RWPE1 (cell line): ENCODE data around the gene MYO7A.

Experiments used
- CTCF ChIA-PET: fragments of 350-600 bp; sonication (Branson Sonifier 250); formaldehyde crosslinking; extraction: SDS; loops from one replicate; lab custom pipeline; 2021; lab: Yijun Ruan, JAX
- POLR2A ChIA-PET: fragments of 400-600 bp; formaldehyde crosslinking; extraction: SDS; loops from one replicate; lab custom pipeline; 2020; ENCODE audit warnings: antibody characterized with exemption; ENCODE audit not compliant: low non-redundant PET; lab: Yijun Ruan, JAX
- DNase-seq: peaks from one replicate; pipeline ENCODE4 v3.0.0; 2012; ENCODE audit warnings: low spot score
- H3K27ac ChIP-seq: fragments of 450-650 bp; 2 replicates; pipeline ENCODE4 v1.5.1; 2017
- TF ChIP-seq, protein P1 (sequence below): fragments of 450-650 bp; conservative IDR thresholded peaks from 2 replicates; pipeline ENCODE4 v1.5.1; 2017; ENCODE audit warnings: low read depth, mild to moderate bottlenecking

The MYO7A gene

DNA sequence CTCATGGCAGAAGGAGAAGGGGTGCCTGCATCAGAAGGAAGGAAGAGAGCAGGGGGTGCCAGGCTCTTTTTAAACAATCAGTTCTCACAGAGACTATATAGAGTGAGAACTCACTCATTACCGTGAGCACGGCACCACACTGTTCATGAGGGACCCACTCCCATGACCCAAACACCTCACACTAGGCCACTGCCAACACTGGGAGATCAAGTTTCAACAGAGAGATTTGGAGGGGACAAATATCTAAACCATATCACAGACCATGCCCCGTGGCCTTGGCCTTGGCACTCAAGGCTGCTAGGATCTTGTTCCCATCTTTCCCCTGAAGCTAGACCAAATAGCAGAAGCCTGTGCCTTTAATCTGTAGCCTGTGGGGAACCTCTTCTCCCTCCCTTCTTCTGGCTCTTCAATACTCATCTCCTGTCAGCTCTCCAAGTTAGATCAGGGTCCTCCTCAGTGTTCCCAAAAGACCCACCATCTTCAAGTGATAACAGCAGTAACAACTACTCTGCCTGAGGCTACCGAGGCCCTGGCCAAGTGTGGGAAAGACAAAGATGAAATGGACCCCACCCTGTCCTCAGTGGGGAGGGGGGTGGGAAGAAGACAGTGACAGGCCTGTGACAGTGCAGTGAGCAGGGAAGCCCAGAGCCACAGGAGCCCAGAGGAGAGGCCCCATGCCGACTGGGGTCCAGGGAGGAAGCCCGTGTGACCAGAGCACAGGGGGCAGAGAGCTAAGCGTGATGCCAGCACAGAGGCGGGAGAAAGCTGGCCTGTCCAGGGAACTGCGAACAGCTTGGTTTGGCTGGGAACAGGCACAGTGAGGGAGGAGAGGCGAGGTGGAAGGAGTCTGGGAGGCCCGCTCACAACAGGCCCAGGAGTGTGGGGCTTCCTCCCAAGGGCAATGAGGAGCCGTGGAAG, 72.6 kb downstream of the MYO7A start:
- TF ChIP-seq, protein P1, sequence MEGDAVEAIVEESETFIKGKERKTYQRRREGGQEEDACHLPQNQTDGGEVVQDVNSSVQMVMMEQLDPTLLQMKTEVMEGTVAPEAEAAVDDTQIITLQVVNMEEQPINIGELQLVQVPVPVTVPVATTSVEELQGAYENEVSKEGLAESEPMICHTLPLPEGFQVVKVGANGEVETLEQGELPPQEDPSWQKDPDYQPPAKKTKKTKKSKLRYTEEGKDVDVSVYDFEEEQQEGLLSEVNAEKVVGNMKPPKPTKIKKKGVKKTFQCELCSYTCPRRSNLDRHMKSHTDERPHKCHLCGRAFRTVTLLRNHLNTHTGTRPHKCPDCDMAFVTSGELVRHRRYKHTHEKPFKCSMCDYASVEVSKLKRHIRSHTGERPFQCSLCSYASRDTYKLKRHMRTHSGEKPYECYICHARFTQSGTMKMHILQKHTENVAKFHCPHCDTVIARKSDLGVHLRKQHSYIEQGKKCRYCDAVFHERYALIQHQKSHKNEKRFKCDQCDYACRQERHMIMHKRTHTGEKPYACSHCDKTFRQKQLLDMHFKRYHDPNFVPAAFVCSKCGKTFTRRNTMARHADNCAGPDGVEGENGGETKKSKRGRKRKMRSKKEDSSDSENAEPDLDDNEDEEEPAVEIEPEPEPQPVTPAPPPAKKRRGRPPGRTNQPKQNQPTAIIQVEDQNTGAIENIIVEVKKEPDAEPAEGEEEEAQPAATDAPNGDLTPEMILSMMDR: no peak
- POLR2A ChIA-PET: no interaction called here
- no peak overlapping the region for H3K27ac ChIP-seq
- CTCF ChIA-PET: interaction anchor here (1.0 kb wide), 1 partner anchor 8 kb away, joined by 3 read pairs; no protein-coding TSS in a partner anchor
- DNase-seq: no peak

DNA sequence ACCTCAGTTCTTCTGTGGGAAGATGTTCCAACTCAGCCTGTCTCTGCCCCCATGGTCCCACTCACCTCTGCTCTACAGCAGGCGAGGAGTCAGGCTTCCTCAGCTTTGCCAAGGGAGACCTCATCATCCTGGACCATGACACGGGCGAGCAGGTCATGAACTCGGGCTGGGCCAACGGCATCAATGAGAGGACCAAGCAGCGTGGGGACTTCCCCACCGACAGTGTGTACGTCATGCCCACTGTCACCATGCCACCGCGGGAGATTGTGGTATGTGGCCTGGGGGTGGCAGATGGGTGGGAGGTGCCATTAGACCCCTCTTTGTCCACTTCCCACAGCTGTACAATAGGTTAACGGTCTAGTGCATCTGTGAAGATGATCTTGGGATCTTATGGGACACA, 73.3 kb downstream of the MYO7A start:
- ChIA-PET CTCF (no interaction called here), POLR2A (no interaction called here)
- TF ChIP-seq, protein P1: no peak
- DNase-seq: no peak
- H3K27ac ChIP-seq: no peak overlapping the region

DNA sequence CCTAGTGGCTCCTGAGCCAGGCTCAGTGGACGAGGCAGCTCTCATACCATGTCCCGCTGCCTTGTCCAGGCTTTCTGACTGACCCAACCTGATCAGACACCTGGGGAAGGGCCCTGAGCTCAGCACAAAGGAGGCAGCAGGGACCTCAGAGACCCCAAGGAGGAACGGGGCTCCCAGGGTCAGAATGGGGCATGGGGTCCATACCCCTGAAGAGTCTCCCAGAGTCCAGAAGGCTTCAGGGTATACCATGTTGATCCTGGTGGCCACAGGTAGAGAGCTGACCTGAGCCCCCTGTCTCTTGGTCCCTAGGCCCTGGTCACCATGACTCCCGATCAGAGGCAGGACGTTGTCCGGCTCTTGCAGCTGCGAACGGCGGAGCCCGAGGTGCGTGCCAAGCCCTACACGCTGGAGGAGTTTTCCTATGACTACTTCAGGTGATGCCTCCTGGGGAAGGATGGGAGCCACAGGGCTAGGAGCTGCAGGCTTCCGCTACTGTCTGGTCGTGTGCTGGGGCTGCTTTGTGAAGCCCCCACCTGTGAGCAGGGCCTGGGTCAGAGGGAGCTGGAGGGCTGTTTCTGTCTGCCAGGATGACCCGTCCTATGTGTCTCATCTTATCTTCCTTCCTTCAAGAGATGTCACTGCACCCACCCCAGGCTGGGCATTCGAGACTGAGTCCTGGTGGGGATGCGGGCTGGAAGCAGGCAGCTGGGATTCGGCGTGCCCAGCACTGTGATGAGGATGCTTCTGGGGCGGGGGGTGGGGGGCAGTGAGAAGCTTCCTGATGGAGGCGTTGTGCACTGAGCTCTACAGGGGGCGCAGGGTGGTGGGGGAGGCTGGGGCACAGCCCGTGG, 74.2 kb downstream of the MYO7A start:
- DNase-seq: no peak
- H3K27ac ChIP-seq: no peak overlapping the region
- POLR2A ChIA-PET: no interaction called here
- TF ChIP-seq, protein P1: no peak
- CTCF ChIA-PET: no interaction called here

DNA sequence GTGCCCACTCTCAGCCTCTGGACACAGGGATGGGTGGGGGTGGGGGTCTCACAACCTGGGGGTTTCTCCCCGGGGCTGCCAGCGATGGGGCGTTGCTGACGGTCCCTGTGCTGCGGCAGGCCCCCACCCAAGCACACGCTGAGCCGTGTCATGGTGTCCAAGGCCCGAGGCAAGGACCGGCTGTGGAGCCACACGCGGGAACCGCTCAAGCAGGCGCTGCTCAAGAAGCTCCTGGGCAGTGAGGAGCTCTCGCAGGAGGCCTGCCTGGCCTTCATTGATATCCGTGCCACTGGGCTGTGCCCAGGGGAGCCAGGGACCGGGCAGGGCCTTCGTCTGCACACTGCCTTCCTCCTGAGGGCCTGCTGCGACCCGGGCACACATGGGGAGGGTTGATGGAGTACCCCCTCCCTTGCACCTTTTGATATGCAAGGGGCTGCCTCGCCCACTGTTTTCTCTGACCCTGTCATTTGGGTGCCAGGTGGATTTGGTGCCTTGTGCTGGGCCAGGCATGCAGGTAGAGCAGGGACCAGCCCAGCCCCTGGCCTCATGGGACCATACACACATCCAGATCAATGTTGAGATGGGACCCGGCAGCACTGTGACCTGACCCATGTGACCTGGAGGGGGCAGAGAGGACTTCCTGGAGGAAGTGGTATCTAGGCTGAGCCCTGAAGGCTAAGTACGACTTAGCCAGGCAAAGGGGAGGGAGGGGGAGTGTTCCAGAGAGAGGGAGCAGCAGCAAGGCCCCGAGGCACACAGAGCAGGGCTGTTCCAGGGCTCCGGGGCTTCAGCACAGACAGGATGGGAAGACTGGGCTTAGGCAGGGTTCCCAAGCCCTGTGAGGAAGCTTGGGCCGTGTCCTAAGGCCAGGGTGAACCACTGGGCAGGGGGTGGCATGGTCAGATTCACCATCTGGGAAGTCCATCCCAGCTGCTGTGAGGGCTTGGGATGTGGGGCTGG, 75.2 kb downstream of the MYO7A start:
- TF ChIP-seq, protein P1: no peak
- ChIA-PET CTCF (no interaction called here), POLR2A (no interaction called here)
- DNase-seq: no peak
- H3K27ac ChIP-seq: no peak overlapping the region

DNA sequence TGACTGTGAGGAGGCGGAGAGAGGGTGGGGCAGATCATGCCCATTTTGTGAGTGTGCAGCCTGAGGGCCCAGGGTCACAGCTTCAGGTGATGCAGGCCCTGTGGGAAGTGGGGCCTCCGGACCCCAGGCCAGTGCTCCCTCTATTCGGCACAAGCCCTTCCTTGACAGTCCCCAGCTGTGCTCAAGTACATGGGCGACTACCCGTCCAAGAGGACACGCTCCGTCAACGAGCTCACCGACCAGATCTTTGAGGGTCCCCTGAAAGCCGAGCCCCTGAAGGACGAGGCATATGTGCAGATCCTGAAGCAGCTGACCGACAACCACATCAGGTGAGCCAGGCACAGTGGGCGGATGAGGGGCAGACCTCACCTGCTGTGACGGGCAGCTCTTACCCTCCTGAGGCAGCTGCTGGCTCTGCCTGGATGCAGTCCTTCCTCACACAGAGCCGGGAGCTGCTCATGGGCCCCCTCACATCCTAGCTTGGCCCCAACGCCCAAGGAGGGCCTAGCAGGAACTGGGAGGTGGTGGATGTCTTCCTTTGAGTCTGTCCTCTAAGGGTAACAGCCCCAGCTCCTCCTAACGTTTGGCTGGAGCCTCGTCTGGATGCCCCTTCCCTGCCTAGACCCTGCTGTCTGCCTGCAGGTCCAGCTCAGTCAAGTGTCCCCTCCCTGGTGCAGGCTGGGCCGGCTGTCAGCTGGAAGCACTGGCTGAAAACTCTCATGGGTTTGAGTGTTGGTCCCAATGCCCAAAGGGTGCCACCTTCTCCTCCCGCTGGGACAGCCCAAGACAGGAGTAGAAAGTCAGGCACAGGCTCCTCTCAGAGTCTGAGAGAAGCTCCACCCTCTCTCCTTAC, 76.1 kb downstream of the MYO7A start:
- DNase-seq: no peak
- no peak overlapping the region for H3K27ac ChIP-seq
- ChIA-PET CTCF (interaction anchor here (0.6 kb wide), 1 partner anchor 91 kb away, joined by 3 read pairs; no protein-coding TSS in a partner anchor), POLR2A (no interaction called here)
- TF ChIP-seq, protein P1: no peak
